ENCODE measurements around the gene TRIM47.
A peak's percentile ranks its signal among the peaks of the same experiment; 100 is the strongest.

TRIM47 gene

DNA sequence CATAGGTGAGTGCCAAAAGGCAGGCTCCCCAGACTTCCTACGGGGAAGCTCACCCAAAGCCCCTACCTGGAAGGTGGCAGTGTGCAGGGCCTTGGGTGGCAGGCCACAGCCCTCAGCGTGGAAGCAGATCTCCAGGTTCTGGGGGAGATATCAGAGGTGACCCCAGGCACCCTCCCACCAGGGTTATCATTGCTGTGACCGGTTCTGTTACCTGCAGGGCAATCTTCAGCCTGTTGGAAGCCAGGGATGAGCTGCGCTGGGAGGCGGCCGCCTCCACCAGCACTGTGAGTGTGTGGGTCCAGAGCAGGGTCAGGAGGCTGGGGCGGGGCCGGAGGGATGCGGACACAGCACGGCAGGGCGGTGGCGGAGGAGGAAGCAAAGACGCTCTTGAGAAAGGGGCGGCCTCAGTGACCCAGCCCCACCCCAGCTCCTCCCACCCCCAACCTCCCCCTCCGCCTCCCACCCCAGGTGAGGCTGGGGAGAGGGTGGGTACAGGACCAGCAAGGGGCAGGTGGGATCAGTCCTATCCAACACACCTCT, 47.3 kb downstream of the TRIM47 start:
- DNase-seq (ENCODE audit: low read depth) = no peak

DNA sequence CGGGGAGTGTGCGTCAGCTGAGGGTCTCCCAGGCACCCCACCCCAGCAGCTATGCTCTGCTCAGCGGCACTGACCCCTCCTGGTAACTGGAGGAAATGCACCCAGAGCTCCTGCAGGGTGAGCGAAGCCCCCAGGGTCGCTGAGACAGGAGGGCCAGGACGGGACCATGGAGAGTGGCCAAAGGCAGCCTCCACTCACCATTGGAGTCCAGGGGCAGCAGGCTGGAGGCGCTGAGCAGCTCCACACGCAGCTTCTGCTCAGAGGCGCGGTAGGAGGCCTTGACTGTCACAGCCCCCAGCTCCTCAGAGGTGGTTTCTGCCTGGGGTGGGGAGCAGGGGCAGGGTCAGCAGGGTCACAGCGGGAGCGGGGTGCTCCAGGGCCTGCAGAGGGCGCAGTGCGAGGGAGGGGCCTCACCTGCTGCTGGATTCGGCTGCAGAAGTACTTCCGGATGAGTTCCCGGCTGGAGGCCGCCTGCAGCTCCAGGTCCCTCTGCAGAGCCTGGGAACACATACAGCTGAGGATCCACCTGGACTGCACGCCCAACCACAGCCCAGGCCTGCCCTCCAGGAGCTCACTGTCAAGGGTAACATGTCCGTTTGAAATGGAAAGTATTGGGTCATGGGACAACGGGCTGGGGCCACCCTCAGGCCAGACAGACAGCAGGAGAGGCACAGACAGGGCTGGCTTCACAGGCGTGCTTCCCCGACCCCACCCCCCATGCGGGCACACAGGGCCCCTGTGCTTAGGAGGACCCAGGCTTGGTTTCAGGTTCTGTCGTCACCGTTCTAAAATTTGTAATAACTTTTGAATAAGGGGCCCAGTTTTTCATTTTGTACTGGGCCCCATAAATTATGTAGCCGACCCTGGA, 48.0 kb downstream of the TRIM47 start:
- no peak for DNase-seq (ENCODE audit: low read depth)

DNA sequence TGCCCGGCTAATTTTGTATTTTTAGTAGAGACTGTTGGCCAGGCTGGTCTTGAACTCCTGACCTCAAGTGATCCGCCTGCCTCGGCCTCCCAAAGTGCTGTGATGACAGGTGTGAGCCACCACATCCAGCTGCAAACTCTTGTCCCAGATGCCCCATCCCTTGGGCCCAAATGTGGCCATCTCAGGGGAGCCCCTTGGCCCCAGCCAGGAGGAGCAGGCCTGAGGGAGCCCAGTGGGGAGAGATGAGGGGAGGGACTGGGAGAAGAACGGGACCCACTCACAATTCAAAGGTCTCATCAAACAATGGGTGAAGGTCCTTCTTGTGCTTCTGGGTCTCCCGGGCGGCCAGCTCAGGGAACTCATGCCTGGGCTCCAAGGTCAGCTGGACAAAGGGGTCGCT, 48.6 kb downstream of the TRIM47 start:
- DNase-seq (ENCODE audit: low read depth) = no peak

DNA sequence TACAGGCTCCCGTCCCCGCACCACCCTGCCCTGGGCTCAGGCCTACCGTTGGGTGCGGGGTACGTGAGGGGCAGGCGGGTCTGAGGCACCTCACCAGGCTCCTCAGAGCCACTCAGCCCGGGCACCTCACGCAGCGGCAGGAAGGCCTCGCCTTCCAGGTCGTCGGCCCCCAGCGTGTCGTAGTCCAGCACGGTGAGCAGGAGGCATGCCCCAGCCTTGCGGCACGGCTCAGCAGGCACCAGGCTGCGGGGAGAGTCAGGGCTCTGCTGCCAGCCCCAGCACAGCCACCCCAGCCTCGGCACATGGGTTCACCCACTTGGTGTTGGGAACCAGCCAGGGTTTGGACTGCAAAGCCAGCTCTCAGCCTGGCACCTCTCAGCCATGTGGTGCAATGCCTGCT, 49.6 kb downstream of the TRIM47 start:
- no peak for DNase-seq (ENCODE audit: low read depth)

DNA sequence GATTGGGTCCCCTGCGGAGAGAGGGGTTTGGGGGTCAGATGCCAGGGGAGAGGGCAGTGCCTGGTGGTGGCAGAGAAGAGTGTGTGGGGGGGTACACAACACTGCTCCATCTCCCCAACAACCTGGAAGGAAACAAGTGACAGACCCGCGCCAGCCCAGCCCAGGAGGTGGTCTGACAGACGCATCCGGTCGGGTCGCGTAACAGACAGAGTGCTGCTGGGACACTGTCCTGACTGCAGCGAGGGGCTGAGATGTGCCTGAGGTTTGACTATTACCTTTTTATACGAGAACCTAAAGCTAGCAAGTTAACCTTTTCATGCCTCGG, 50.3 kb downstream of the TRIM47 start:
- DNase-seq (ENCODE audit: low read depth) = no peak

DNA sequence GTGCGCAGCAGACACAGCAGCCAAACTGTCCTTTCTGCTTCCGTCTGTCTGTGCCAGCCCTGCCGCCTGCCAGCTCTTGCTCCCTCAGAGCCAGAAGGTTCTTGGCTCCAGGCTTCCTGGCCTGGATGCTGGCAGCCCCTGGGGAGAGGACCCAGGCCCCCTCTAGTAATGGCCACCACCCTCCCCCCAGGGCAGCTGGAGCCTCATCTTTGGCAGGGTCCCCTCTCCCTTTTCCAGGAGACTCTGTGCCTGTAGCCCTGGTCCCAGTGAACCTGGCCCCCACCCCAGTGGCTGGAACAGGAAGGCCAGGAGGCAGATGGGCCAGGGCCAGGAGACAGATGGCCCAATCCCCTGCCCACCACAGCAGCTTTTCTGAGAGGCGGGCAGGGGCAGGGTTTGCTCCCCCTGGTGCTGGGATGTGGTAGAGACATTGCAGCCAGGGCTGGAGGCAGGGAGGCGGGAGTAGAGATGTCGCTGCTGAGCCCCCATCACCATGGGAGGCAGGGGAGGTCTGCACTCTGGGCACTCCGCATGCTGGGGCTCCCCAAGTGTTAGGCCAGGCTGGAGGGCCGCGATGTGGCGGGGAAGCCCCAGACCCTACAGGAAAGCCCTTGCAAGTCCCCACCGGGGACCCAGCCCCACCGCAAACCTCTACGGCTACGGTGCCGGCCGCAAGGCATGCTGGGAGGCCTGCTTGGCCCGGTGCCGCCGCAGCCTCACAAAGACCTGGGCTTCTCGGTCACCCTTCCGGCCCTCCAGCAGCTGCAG, 50.9 kb downstream of the TRIM47 start:
- DNase-seq (ENCODE audit: low read depth) = peak; percentile 36

DNA sequence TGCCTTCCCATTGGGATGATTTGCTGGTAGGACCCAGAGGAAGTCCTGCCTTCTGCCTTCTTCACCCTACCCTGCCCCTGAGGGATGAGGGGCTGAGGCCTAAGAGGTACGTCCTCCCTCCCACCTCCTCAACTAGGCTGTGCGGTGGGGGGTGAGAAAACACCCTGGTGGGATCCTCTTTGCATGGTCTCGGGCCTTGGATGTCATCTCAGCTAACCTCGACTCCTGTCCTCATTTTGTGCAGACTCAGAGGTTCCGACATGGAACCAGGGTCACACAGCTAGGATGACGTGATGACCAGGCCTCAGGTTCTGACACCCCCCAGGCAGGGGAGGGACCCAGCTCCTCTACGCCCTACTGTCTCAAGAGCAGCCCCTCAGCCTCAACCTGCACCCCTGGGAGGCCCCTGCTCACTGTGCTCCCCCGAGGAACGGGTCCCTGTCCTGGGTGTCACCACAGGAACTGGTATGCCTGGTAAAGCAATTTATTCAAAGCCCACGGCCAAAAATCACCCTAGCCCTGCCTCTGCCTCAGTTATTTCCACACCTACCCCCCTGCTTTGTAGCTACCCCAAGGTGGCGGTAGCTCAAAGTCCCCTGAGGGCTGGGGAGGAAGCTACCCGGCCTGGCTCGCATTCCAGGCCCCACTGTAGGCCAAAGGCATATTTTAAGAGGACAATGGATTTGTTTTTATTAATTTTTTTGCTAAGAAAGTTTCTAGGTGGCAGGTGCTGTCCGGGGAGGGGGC, 51.6 kb downstream of the TRIM47 start:
- no peak for DNase-seq (ENCODE audit: low read depth)

DNA sequence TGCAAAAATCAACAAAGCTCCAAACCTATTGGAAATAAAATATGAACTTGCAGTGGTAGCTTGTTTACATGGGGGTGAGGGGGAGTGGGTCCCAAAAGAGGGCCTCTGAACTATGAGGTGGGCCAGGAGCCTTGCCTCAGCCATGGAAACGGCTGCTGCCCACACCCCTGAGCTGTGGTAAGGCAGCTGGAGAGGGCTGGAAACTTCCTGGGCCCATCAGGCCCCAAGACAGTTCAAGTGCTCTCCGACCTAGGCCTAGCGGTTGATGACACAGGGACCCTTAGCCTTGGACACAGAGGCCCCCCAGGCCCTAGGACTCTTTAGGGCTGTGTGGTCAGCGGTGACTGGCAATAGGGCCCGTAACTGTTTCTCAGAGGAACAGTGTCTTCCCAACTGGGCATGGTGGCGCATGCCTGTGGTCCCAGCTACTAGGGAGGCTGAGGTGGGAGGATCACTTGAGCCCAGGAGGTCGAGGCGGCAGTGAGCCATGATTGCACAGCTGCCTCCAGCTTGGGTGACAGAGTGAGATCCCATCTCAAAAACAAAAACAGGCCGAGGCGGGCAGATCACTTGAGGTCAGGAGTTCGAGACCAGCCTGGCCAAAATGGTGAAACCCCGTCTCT, 52.5 kb downstream of the TRIM47 start:
- DNase-seq (ENCODE audit: low read depth) = no peak

DNA sequence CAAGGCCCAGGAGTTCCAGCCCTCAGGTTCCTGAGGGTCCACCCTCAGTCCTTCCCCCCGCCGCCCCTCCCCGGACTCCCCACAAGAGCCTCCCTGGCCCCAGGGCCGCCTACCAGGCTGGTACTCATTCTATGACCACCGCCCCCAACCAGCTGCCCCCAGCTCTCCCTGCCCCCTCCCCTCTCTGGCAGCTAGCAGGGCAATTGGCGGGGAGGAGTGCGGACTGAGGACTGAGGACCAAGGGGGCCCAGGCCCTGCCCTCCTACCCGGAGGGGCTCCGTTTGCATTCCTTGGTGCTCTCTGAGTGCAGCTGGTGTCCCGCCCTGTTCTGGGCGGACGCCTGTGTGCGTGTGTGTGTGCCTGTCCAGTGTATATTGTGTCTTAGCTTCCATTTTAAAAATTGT, 53.2 kb downstream of the TRIM47 start:
- DNase-seq (ENCODE audit: low read depth) = no peak

DNA sequence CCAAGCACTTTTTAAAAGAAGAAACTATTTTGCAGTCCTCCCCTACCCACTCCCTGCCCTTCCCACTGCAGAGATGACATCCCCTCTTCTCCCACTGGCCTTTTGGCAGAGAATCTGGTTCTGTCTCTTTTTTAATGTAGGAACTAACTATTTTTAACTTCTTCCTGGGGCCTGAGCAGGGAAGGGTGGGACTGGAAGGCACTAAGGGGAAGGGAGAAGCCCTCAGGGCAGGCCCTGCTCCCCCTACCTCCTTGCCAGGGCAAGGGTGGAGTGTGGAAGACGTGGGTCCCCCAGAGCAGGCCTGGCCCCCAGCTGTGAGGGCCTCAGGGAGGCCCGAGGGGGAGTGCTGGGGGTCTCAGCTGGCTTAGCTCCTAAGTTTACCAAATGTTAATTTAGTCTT, 53.7 kb downstream of the TRIM47 start:
- no peak for DNase-seq (ENCODE audit: low read depth)
